PC-3 (cell line): ENCODE measurements around the gene TNKS2. TPM values are rescaled to one million over a fixed set of nuclear protein-coding genes. Genes with fewer than 3 reads are reported as not detected.

ENCODE experiments used
- ATAC-seq: fragments of 200-7000 bp; cut with Tn5 transposase; 2 replicates; pipeline ENCODE4 v1.9.1; 2020; ENCODE audit warnings: mild to moderate bottlenecking, moderate library complexity
- BruUV-seq: library from RNA; stranded (reverse); fragments of 400-500 nt; replicated peaks from 2 replicates; lab custom pipeline; 2021; lab: Mats Ljungman, UMichigan
- CTCF ChIA-PET: fragments of 300-600 bp; sonication (Branson Sonifier 250); formaldehyde crosslinking; loops from one replicate; lab custom pipeline; 2022; ENCODE audit warnings: antibody characterized with exemption; lab: Charles Lee
- POLR2A ChIA-PET: fragments of 300-600 bp; sonication (Branson Sonifier 250); formaldehyde crosslinking; loops from one replicate; lab custom pipeline; 2022; ENCODE audit warnings: antibody characterized with exemption; ENCODE audit not compliant: unreplicated experiment; lab: Charles Lee
- DNase-seq: peaks from one replicate; pipeline ENCODE4 v3.0.0-alpha.2; 2015
- H2AFZ ChIP-seq: fragments of 300-600 bp; sonication (generic); 2 replicates; pipeline ENCODE4 v1.6.0; 2016; ENCODE audit warnings: antibody characterized with exemption, low read length
- H3F3A ChIP-seq: fragments of 300-600 bp; sonication (generic); one replicate; pipeline ENCODE4 v1.6.0; 2017; ENCODE audit warnings: antibody characterized with exemption, low read length, control low read depth, mild to moderate bottlenecking; ENCODE audit not compliant: unreplicated experiment
- H3K27ac ChIP-seq: fragments of 300-600 bp; sonication (generic); 2 replicates; pipeline ENCODE4 v1.5.1; 2016; ENCODE audit warnings: mild to moderate bottlenecking, low read length
- H3K27me3 ChIP-seq: fragments of 300-600 bp; sonication (generic); 2 replicates; pipeline ENCODE4 v1.6.1; 2016; ENCODE audit warnings: low read length, mixed read lengths
- H3K36me3 ChIP-seq: fragments of 300-600 bp; sonication (generic); 2 replicates; pipeline ENCODE4 v1.6.1; 2016; ENCODE audit warnings: low read depth, mixed run types, low read length, mixed read lengths
- H3K4me1 ChIP-seq: fragments of 300-600 bp; sonication (generic); 2 replicates; pipeline ENCODE4 v1.5.1; 2016; ENCODE audit warnings: low read length; ENCODE audit not compliant: insufficient read depth
- H3K4me2 ChIP-seq: fragments of 300-600 bp; sonication (generic); 2 replicates; pipeline ENCODE4 v1.6.0; 2016; ENCODE audit warnings: low read length
- H3K4me3 ChIP-seq: fragments of 300-600 bp; sonication (generic); 2 replicates; pipeline ENCODE4 v1.5.1; 2016; ENCODE audit warnings: mild to moderate bottlenecking, low read length, mixed read lengths
- H3K79me2 ChIP-seq: fragments of 300-600 bp; sonication (generic); 2 replicates; pipeline ENCODE4 v1.6.1; 2017; ENCODE audit warnings: low read length, mixed read lengths
- H3K9ac ChIP-seq: fragments of 300-600 bp; sonication (generic); 2 replicates; pipeline ENCODE4 v1.6.0; 2016; ENCODE audit warnings: mild to moderate bottlenecking, low read length
- H3K9me2 ChIP-seq: fragments of 300-600 bp; sonication (generic); replicated peaks from 2 replicates; pipeline ENCODE4 v1.6.1; 2016; ENCODE audit warnings: mixed run types, low read length, mixed read lengths
- H3K9me3 ChIP-seq: fragments of 300-600 bp; sonication (generic); 2 replicates; pipeline ENCODE4 v1.6.1; 2016; ENCODE audit warnings: low read length, mixed read lengths
- H4K20me1 ChIP-seq: fragments of 300-600 bp; sonication (generic); 2 replicates; pipeline ENCODE4 v1.6.1; 2016; ENCODE audit warnings: low read length, mixed read lengths
- CTCF ChIP-seq: fragments of 300-600 bp; sonication (generic); conservative IDR thresholded peaks from 2 replicates; pipeline ENCODE4 v1.5.1; 2017; ENCODE audit warnings: antibody characterized with exemption, low read depth, mild to moderate bottlenecking, low read length
- EZH2 ChIP-seq: fragments of 300-600 bp; sonication (generic); IDR thresholded peaks from one replicate; pipeline ENCODE4 v1.6.1; 2017; ENCODE audit warnings: antibody characterized with exemption, mild to moderate bottlenecking, low read length; ENCODE audit not compliant: unreplicated experiment
- EZH2phosphoT487 ChIP-seq: fragments of 300-600 bp; sonication (generic); IDR thresholded peaks from 2 replicates; pipeline ENCODE4 v1.6.1; 2018; ENCODE audit warnings: mild to moderate bottlenecking, antibody characterized with exemption, low read length, borderline replicate concordance
- intact Hi-C: fragments of 100-400 bp; cut with micrococcal nuclease; formaldehyde crosslinking; loops from 2 replicates; pipeline ENCODE4 v1.9.0; 2023
- total RNA-seq: library from RNA; depleted of rRNA; stranded (reverse); fragments of >200 nt; gene quantifications from 2 replicates; pipeline ENCODE4 v1.2.3, GENCODE V29; 2014

TNKS2 gene
- total RNA-seq, 1 experiment from 2014 or later, result 14.5 TPM

DNA sequence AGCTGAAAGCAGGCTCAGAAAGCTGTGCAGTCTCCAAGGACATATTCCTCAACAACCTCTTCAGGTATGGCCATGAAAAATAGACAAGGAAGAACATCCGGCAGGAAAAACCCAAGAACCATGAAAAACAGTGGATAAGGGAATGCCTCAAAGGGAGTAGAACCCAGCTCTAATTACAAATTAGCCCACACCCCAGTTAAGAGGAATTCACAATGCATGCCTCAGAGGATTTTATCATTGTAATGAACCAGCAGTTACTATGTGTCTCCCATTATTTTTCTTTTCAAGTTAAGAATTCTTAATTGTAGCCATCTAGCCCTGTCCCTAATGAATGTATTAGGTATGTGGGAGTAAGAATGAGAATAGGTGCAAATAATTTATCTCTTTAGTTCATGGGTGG, 19.7 kb upstream of the TNKS2 start:
- H3K4me1 ChIP-seq, result peaks cover 20% of the 10 kb centered on the region
- peak overlapping the region; percentile 60 for H3K27ac ChIP-seq
- peak overlapping the region; percentile 41; the same call in 1 of the 2 replicates for H3K4me3 ChIP-seq
- ATAC-seq, result no peak
- H3K4me2 ChIP-seq, result peak overlapping the region; percentile 78
- no TSS peak for BruUV-seq
- no peaks in the 10 kb centered on the region for H3K36me3 ChIP-seq
- H3K79me2 ChIP-seq, result no peaks in the 10 kb centered on the region
- H2AFZ ChIP-seq, result no peak overlapping the region
- H3K27me3 ChIP-seq, result no peaks in the 10 kb centered on the region
- no peak for DNase-seq
- POLR2A ChIA-PET, result no interaction called here
- no peak overlapping the region for H3K9ac ChIP-seq
- no peaks in the 10 kb centered on the region for H3K9me3 ChIP-seq
- TF ChIP-seq EZH2phosphoT487 (no peak), EZH2 (no peak), CTCF (no peak)
- intact Hi-C loops, result no loop called here
- no peaks in the 10 kb centered on the region for H3F3A ChIP-seq
- H4K20me1 ChIP-seq, result no peaks in the 10 kb centered on the region
- CTCF ChIA-PET, result no interaction called here
- no peaks in the 10 kb centered on the region for H3K9me2 ChIP-seq

DNA sequence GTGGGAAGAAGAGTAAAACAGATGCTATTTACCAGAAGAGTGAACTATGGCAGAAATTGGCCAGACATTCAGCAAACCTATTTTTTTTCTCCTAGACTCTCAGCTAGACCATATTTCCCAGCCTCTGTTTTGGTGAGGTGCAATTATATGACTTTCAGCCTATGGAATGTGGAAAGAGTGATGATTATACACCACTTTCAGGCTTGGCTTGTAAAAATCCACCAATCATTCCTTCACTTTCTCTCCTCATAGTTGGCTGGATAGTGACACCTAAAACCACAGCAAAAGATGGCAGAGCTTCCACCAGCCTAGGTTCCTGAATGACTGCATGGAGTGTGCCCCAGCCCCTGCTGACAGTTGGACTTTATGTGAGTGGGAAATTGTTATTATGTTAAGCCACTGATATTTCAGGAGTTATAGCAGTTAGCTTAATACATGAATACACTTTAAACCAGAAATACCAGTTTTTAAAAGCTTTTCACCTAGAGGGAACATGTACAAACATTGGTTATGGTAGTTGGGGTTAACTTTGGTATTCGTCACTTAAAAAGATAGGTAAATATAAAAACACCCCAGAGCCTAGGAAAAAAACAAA, 19.1 kb upstream of the TNKS2 start:
- intact Hi-C loops, result no loop called here
- no peaks in the 10 kb centered on the region for H4K20me1 ChIP-seq
- no peaks in the 10 kb centered on the region for H3K9me3 ChIP-seq
- ChIA-PET POLR2A (no interaction called here), CTCF (no interaction called here)
- no peaks in the 10 kb centered on the region for H3K79me2 ChIP-seq
- peaks cover 20% of the 10 kb centered on the region for H3K4me1 ChIP-seq
- no peak for TF ChIP-seq EZH2phosphoT487
- no peak for TF ChIP-seq EZH2
- TF ChIP-seq CTCF, result no peak
- no peaks in the 10 kb centered on the region for H3K9me2 ChIP-seq
- BruUV-seq, result no TSS peak
- DNase-seq (peak; percentile 69), ATAC-seq (peak; percentile 46)
- no peaks in the 10 kb centered on the region for H3F3A ChIP-seq
- no peaks in the 10 kb centered on the region for H3K27me3 ChIP-seq
- no peaks in the 10 kb centered on the region for H3K36me3 ChIP-seq
- H2AFZ ChIP-seq, result peak overlapping the region; percentile 54; the same call in 1 of the 2 replicates
- peak overlapping the region; percentile 60 for H3K27ac ChIP-seq
- no peak overlapping the region for H3K9ac ChIP-seq
- peak overlapping the region; percentile 78 for H3K4me2 ChIP-seq
- peak overlapping the region; percentile 41 for H3K4me3 ChIP-seq

GRCh38 chr10:91782539-91782938, 15.7 kb upstream of the TNKS2 start:
- no peak overlapping the region for H3K9ac ChIP-seq
- ChIA-PET CTCF (no interaction called here), POLR2A (no interaction called here)
- no peak overlapping the region for H3K27ac ChIP-seq
- no peaks in the 10 kb centered on the region for H3F3A ChIP-seq
- no peaks in the 10 kb centered on the region for H3K79me2 ChIP-seq
- no peaks in the 10 kb centered on the region for H3K9me3 ChIP-seq
- H3K4me2 ChIP-seq, result no peak overlapping the region
- H3K4me1 ChIP-seq, result peaks cover 20% of the 10 kb centered on the region
- no peaks in the 10 kb centered on the region for H4K20me1 ChIP-seq
- no peaks in the 10 kb centered on the region for H3K36me3 ChIP-seq
- BruUV-seq, result no TSS peak
- H3K9me2 ChIP-seq, result no peaks in the 10 kb centered on the region
- H3K4me3 ChIP-seq, result no peak overlapping the region
- intact Hi-C loops, result no loop called here
- no peak overlapping the region for H2AFZ ChIP-seq
- ATAC-seq, result no peak
- H3K27me3 ChIP-seq, result no peaks in the 10 kb centered on the region
- DNase-seq, result no peak
- TF ChIP-seq EZH2phosphoT487, result no peak
- no peak for TF ChIP-seq CTCF
- no peak for TF ChIP-seq EZH2
